ENCODE measurements around the gene DDX41. TPM values are rescaled to one million over a fixed set of nuclear protein-coding genes. Genes with fewer than 3 reads are reported as not detected.

Gene DDX41
- total RNA-seq, 1 experiment from 2014 or later = 136 TPM

GRCh38 chr5:177467436-177467835 is 49.3 kb downstream of the DDX41 start:
- DNase-seq (ENCODE audit: low spot score) (no peak), ATAC-seq (no peak)
- H3K27ac Mint-ChIP-seq = no peak overlapping the region
- H3K4me3 Mint-ChIP-seq = no peak overlapping the region
- H3K9me3 Mint-ChIP-seq = peaks cover 10% of the 10 kb centered on the region
- CTCF ChIA-PET = interaction anchor here (16.7 kb wide), 1 partner anchor 26 kb away, joined by 230 read pairs; the partner anchor contains the start of gene PDLIM7
- TF ChIP-seq, protein P1, sequence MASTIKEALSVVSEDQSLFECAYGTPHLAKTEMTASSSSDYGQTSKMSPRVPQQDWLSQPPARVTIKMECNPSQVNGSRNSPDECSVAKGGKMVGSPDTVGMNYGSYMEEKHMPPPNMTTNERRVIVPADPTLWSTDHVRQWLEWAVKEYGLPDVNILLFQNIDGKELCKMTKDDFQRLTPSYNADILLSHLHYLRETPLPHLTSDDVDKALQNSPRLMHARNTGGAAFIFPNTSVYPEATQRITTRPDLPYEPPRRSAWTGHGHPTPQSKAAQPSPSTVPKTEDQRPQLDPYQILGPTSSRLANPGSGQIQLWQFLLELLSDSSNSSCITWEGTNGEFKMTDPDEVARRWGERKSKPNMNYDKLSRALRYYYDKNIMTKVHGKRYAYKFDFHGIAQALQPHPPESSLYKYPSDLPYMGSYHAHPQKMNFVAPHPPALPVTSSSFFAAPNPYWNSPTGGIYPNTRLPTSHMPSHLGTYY (CRISPR knock-in tag; IDR thresholded peaks at IDR 0.05) = no peak
- TF ChIP-seq ZNF263 (CRISPR knock-in tag; IDR thresholded peaks at IDR 0.05; ENCODE audit: low read depth) (no peak), FOXJ3 (CRISPR knock-in tag; IDR thresholded peaks at IDR 0.05; ENCODE audit: borderline replicate concordance) (no peak), SMAD3 (CRISPR knock-in tag; IDR thresholded peaks at IDR 0.05; ENCODE audit: borderline replicate concordance) (no peak), ZNF416 (CRISPR knock-in tag; IDR thresholded peaks at IDR 0.05) (no peak), ATF3 (CRISPR knock-in tag; conservative IDR thresholded peaks at IDR 0.05) (no peak), RELA (CRISPR knock-in tag; IDR thresholded peaks at IDR 0.05; ENCODE audit: borderline replicate concordance) (no peak), NFATC4 (CRISPR knock-in tag; IDR thresholded peaks at IDR 0.05) (no peak), ARID4B (CRISPR knock-in tag; IDR thresholded peaks at IDR 0.05; ENCODE audit: borderline replicate concordance) (no peak), E2F1 (CRISPR knock-in tag; IDR thresholded peaks at IDR 0.05) (no peak), TEAD1 (CRISPR knock-in tag; IDR thresholded peaks at IDR 0.05) (no peak), ZNF317 (CRISPR knock-in tag; IDR thresholded peaks at IDR 0.05; ENCODE audit: borderline replicate concordance, low read depth) (no peak)
- TF ChIP-seq, protein P2, sequence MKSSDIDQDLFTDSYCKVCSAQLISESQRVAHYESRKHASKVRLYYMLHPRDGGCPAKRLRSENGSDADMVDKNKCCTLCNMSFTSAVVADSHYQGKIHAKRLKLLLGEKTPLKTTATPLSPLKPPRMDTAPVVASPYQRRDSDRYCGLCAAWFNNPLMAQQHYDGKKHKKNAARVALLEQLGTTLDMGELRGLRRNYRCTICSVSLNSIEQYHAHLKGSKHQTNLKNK (CRISPR knock-in tag; IDR thresholded peaks at IDR 0.05) = no peak
- TF ChIP-seq, protein P3, sequence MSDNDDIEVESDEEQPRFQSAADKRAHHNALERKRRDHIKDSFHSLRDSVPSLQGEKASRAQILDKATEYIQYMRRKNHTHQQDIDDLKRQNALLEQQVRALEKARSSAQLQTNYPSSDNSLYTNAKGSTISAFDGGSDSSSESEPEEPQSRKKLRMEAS (CRISPR knock-in tag; IDR thresholded peaks at IDR 0.05) = no peak
- TF ChIP-seq, protein P4, sequence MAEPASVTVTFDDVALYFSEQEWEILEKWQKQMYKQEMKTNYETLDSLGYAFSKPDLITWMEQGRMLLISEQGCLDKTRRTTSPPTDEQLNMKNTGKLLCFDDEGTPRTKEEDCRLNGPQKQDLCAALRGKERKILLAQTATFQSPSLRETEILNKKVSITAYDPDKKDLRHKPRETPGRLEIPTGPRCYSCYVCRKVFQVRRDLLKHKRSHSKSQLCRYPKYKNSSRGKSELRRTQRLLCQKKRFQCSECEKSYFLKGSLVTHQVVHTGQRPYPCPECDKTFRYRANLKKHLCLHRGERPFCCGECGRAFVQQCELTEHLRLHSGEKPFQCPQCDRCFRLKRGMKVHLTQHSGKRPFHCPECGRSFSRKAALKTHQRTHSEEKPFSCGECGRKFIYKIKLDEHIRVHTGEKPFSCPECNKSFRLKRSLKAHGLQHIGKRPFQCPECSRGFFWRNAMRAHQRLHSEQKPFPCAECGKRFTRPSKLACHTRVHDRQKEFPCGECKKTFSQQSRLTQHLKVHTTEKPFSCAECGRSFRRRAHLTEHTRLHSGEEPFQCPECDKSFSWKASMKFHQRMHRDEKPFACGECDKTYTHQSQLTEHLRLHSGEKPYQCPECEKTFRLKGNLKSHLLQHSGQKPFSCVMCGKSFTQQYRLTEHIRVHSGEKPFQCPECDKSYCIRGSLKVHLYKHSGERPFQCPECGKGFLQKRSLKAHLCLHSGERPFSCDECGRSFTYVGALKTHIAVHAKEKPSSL (CRISPR knock-in tag; conservative IDR thresholded peaks at IDR 0.05) = no peak
- TF ChIP-seq, protein P5, sequence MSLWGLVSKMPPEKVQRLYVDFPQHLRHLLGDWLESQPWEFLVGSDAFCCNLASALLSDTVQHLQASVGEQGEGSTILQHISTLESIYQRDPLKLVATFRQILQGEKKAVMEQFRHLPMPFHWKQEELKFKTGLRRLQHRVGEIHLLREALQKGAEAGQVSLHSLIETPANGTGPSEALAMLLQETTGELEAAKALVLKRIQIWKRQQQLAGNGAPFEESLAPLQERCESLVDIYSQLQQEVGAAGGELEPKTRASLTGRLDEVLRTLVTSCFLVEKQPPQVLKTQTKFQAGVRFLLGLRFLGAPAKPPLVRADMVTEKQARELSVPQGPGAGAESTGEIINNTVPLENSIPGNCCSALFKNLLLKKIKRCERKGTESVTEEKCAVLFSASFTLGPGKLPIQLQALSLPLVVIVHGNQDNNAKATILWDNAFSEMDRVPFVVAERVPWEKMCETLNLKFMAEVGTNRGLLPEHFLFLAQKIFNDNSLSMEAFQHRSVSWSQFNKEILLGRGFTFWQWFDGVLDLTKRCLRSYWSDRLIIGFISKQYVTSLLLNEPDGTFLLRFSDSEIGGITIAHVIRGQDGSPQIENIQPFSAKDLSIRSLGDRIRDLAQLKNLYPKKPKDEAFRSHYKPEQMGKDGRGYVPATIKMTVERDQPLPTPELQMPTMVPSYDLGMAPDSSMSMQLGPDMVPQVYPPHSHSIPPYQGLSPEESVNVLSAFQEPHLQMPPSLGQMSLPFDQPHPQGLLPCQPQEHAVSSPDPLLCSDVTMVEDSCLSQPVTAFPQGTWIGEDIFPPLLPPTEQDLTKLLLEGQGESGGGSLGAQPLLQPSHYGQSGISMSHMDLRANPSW (CRISPR knock-in tag; conservative IDR thresholded peaks at IDR 0.05; ENCODE audit: low read depth) = no peak
- POLR2A ChIA-PET = no interaction called here
- no peaks in the 10 kb centered on the region for H3K27me3 Mint-ChIP-seq (ENCODE audit: low read depth)
- peaks cover 26% of the 10 kb centered on the region for H3K4me1 Mint-ChIP-seq
- H3K36me3 Mint-ChIP-seq = peaks cover 59% of the 10 kb centered on the region

Data from WTC11 (cell line).